Measurements from ENCODE around the gene IL5. TPM values are rescaled to one million over a fixed set of nuclear protein-coding genes. Genes with fewer than 3 reads are reported as not detected.
"Not testable (repeated sequence)": the region's sequence is repeated elsewhere in the genome, so short reads cannot be mapped to it uniquely, and the experiment has no call there.

IL5 gene
- total RNA-seq, 1 donor from 2014 or later: not detected

GRCh38 chr5:132549576-132549975 lies 6.3 kb upstream of the IL5 start:
- no peak for DNase-seq (ENCODE audit: low read depth)
- no peak for TF ChIP-seq CTCF (conservative IDR thresholded peaks at IDR 0.05; ENCODE audit: low read depth, low read length)

DNA sequence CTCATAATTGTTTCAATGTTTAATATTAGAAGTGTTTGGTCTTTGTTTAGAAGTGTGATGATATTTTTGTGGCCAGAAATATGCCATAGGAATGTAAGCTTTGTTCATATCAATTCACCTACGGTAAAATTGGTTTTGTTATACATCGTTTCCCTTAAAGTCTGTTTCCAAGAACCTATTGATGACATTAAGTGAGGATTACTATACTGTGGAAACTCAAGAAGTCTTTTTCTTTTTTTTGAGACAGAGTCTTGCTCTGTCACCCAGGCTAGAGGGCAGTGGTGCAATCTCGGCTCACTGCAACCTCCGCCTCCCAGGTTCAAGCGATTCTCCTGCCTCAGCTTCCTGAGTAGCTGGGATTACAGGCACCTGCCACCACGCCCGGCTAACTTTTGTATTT lies 5.5 kb upstream of the IL5 start:
- H3K4me3 ChIP-seq (ENCODE audit: low read depth, low read length); DNase-seq (ENCODE audit: low read depth): not testable (repeated sequence)

More at GRCh38 chr5:132549576-132549975, 6.3 kb upstream of the IL5 start:
- no peak overlapping the region for H3K4me3 ChIP-seq (ENCODE audit: low read depth, low read length)

- TF ChIP-seq CTCF (conservative IDR thresholded peaks at IDR 0.05; ENCODE audit: low read depth, low read length): no peak
- H3K4me3 ChIP-seq (ENCODE audit: low read depth, low read length): no peak overlapping the region
These were observed 3.9 kb upstream of the IL5 start for GRCh38 chr5:132547269-132547668.

DNA sequence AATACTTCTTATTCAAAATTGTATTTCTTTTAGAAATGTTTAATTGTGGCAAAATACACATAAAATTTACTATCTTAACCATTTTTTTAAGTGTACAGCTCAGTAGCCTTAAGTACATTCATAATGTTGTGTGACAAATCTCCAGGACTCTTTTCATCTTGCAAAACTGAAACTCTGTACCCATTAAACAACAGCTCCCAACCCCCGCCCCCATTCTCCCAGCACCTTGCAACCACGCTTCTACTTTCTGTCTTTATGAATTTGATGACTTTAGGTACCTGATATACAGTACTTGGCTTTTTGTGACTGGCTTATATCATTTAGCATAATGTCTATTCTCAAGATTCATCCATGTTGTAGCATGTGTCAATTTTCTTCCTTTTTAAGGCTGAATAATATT lies 2.8 kb upstream of the IL5 start:
- no peak overlapping the region for H3K4me3 ChIP-seq (ENCODE audit: low read depth, low read length)
- no peak for TF ChIP-seq CTCF (conservative IDR thresholded peaks at IDR 0.05; ENCODE audit: low read depth, low read length)
- no peak for DNase-seq (ENCODE audit: low read depth)

More at GRCh38 chr5:132547269-132547668, 3.9 kb upstream of the IL5 start:
- no peak for DNase-seq (ENCODE audit: low read depth)

DNA sequence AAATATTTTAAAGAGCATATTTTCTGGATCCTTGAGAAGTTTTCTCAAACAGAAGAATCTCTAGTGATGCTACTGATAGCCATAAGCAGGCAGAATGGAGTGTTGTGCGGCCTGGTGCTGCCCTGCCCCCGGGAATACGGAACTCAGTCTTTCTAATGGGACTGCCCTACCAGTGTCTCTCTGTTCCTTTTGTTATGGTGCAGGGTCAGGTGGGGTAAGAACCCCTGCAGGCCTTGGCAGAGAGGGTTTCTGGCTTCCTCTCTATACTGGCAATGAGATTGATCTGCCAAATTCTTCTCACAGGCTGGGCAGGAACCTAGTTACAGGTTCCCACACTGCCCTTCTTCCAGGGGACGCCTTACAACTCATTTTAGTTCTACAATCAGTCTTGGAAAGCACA lies 2.6 kb downstream of the IL5 start:
- no peak for TF ChIP-seq CTCF (conservative IDR thresholded peaks at IDR 0.05; ENCODE audit: low read depth, low read length)
- no peak for DNase-seq (ENCODE audit: low read depth)

DNA sequence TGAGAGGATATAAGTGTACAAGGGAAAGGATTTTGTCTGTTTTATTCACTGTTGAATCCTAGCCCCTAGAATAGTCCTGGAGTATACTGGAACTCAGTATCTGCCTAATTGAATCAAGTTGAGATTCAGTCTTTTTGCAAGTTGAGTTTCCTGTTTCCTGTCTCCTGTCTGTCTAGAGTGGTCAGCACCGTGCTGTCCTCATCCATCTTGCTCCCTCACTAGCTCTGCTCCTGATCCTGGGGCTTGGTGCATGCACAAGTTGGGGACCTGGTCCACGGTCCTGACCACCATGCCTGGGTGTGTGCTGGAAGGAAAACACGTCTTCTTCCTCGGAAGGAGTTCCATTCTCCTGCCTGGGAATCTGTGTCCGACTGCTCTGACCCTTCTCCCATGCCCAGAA lies 3.2 kb downstream of the IL5 start:
- no peak overlapping the region for H3K4me3 ChIP-seq (ENCODE audit: low read depth, low read length)
- no peak for DNase-seq (ENCODE audit: low read depth)
- TF ChIP-seq CTCF (conservative IDR thresholded peaks at IDR 0.05; ENCODE audit: low read depth, low read length): no peak

More for the DNA sequence above, 2.6 kb downstream of the IL5 start:
- no peak overlapping the region for H3K4me3 ChIP-seq (ENCODE audit: low read depth, low read length)

DNA sequence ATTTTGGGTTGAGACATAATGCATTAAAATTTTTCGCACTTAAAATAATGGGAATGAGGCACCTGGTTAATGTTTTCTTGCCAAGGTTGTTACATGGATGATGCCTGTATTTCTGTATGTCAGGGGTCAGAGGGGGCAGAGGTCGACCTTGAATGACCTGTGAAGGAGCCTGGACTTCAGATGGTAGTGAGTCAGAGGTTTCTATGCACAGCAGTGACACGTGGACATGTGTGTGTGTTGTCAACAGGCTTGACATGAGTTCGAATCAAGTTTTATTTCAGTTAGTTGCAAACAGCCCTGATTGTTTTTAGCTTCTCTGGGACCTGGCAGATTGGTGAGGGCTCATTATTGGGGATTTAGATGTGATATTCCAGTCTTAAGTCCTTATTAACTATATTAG lies 3.6 kb downstream of the IL5 start:
- TF ChIP-seq CTCF (conservative IDR thresholded peaks at IDR 0.05; ENCODE audit: low read depth, low read length): no peak
- no peak for DNase-seq (ENCODE audit: low read depth)
- H3K4me3 ChIP-seq (ENCODE audit: low read depth, low read length): no peak overlapping the region

GRCh38 chr5:132530946-132531345 lies 12.4 kb downstream of the IL5 start:
- DNase-seq (ENCODE audit: low read depth): no peak
- H3K4me3 ChIP-seq (ENCODE audit: low read depth, low read length): no peak overlapping the region
- TF ChIP-seq CTCF (conservative IDR thresholded peaks at IDR 0.05; ENCODE audit: low read depth, low read length): no peak
